ENCODE results near the gene AQP9. TPM values are rescaled to one million over a fixed set of nuclear protein-coding genes. Genes with fewer than 3 reads are reported as not detected.

Gene AQP9
- total RNA-seq, 1 donor: 0.09 TPM

GRCh38 chr15:58118272-58118671 lies 19.9 kb upstream of the AQP9 start:
- DNase-seq (ENCODE audit: low read depth): no peak
- no peak overlapping the region for H3K4me3 ChIP-seq (ENCODE audit: low read depth, low read length)
- TF ChIP-seq, protein P1, sequence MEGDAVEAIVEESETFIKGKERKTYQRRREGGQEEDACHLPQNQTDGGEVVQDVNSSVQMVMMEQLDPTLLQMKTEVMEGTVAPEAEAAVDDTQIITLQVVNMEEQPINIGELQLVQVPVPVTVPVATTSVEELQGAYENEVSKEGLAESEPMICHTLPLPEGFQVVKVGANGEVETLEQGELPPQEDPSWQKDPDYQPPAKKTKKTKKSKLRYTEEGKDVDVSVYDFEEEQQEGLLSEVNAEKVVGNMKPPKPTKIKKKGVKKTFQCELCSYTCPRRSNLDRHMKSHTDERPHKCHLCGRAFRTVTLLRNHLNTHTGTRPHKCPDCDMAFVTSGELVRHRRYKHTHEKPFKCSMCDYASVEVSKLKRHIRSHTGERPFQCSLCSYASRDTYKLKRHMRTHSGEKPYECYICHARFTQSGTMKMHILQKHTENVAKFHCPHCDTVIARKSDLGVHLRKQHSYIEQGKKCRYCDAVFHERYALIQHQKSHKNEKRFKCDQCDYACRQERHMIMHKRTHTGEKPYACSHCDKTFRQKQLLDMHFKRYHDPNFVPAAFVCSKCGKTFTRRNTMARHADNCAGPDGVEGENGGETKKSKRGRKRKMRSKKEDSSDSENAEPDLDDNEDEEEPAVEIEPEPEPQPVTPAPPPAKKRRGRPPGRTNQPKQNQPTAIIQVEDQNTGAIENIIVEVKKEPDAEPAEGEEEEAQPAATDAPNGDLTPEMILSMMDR (IDR thresholded peaks at IDR 0.05; ENCODE audit: insufficient read depth, low read length): no peak

GRCh38 chr15:58119016-58119415 lies 19.2 kb upstream of the AQP9 start:
- DNase-seq (ENCODE audit: low read depth): no peak
- TF ChIP-seq, protein P1 (IDR thresholded peaks at IDR 0.05; ENCODE audit: insufficient read depth, low read length): no peak
- no peak overlapping the region for H3K4me3 ChIP-seq (ENCODE audit: low read depth, low read length)

GRCh38 chr15:58124585-58124984 lies 13.6 kb upstream of the AQP9 start:
- H3K4me3 ChIP-seq (ENCODE audit: low read depth, low read length): no peak overlapping the region
- DNase-seq (ENCODE audit: low read depth): no peak
- TF ChIP-seq, protein P1 (IDR thresholded peaks at IDR 0.05; ENCODE audit: insufficient read depth, low read length): no peak

DNA sequence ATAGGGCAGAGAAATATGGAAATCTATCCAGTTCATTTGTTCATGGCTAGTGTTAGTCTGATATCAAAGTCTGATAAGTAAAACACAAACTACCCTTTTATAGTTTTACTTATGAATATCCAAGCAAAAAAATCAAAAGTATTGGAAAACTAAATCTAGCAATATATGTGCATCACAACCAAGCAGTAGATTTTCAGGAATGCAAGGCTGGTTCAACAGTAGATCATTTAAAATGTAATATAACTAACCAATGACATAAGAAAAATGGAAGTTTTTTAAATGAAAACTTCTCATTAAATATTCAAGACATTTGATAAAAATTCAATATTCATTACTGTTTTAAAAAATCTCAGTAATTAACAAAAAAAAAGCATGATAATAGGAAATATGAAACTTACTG lies 12.8 kb upstream of the AQP9 start:
- DNase-seq (ENCODE audit: low read depth): no peak
- H3K4me3 ChIP-seq (ENCODE audit: low read depth, low read length): no peak overlapping the region
- TF ChIP-seq, protein P1 (IDR thresholded peaks at IDR 0.05; ENCODE audit: insufficient read depth, low read length): no peak

DNA sequence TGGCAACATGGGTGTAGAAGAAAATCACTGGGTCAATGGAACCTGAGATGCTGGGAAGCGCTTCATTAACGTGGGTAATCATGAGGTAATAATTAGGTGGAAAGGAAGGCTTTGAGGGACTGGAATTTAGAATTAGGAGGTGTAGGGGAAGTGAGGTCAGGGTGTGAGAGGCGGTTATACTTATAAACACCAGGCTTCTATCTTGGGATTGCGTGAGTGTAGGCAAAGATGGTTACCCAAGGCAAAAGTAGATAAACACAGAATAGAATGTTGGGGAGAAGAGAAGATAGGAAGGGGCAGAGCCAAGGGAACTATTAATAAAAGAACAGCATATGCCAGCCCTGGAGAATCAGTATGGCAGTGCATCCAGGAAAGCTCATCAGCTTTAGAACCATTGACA lies 3.3 kb upstream of the AQP9 start:
- TF ChIP-seq, protein P1 (IDR thresholded peaks at IDR 0.05; ENCODE audit: insufficient read depth, low read length): no peak
- no peak for DNase-seq (ENCODE audit: low read depth)
- H3K4me3 ChIP-seq (ENCODE audit: low read depth, low read length): no peak overlapping the region

GRCh38 chr15:58135511-58136174 lies 2.5 kb upstream of the AQP9 start:
- TF ChIP-seq, protein P1 (IDR thresholded peaks at IDR 0.05; ENCODE audit: insufficient read depth, low read length): no peak
- peak; percentile 73 for DNase-seq (ENCODE audit: low read depth)
- H3K4me3 ChIP-seq (ENCODE audit: low read depth, low read length): no peak overlapping the region

DNA sequence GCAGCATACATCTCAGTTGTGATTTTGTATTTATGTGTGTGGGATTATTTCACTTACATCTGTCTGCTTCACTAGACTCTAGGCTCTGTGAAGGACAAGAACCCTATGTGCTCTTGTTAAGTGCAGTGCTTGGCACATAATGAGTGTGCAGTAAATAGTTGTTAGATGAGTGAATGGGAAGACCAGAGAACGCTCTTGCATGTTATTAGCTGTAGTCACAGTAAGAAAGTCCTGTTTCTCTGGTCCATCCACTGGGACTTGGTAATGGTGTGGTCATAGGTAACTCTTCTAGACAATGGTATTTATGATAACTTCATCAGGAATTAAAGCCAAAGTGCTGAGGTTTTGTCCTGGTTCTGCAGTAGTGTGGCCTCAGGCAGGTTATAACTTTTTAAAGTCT lies 1.4 kb upstream of the AQP9 start:
- TF ChIP-seq, protein P1 (IDR thresholded peaks at IDR 0.05; ENCODE audit: insufficient read depth, low read length): no peak
- DNase-seq (ENCODE audit: low read depth): peak; percentile 15
- no peak overlapping the region for H3K4me3 ChIP-seq (ENCODE audit: low read depth, low read length)

All from fibroblast of the aortic adventitia (primary cell).